HEK293 (cell line): ENCODE measurements around the gene ZMPSTE24.

ENCODE experiments used
- CTCF ChIA-PET: fragments of 350-600 bp; formaldehyde crosslinking; extraction: SDS; loops from one replicate; lab custom pipeline; 2021; ENCODE audit warnings: antibody characterized with exemption; lab: Yijun Ruan, JAX
- POLR2A ChIA-PET: fragments of 300-600 bp; formaldehyde crosslinking; extraction: SDS; loops from one replicate; lab custom pipeline; 2020; ENCODE audit warnings: antibody characterized with exemption, inconsistent platforms; lab: Yijun Ruan, JAX
- H3K27ac ChIP-seq: fragments of 200-500 bp; sonication (Bioruptor generic); 2 replicates; pipeline ENCODE4 v1.5.1; 2014; ENCODE audit warnings: low read depth, low read length, control low read depth, inconsistent platforms; ENCODE audit errors: extremely low read depth
- H3K36me3 ChIP-seq, 2 experiments: fragments of 200-500 bp in 1 of 2; sonication (Bioruptor generic) in 1 of 2; 1 replicate in 1 of 2; 2 replicates in 1 of 2; pipeline ENCODE4 v1.5.1; 2014 to 2017; ENCODE audit warnings: inconsistent platforms in 2 of 2, low read length in 2 of 2; ENCODE audit not compliant: control insufficient read depth in 2 of 2, insufficient read depth in 1 of 2
- H3K4me1 ChIP-seq: fragments of 200-500 bp; sonication (Bioruptor generic); 2 replicates; pipeline ENCODE4 v1.5.1; 2014; ENCODE audit warnings: mild to moderate bottlenecking, low read length, inconsistent platforms; ENCODE audit not compliant: control insufficient read depth, insufficient read depth
- H3K4me3 ChIP-seq: 2 replicates; pipeline ENCODE4 v1.5.1; 2011; ENCODE audit warnings: low read depth, mild to moderate bottlenecking, control low read depth, low read length, moderate library complexity
- H3K9me3 ChIP-seq: fragments of 200-500 bp; sonication (Bioruptor generic); 2 replicates; pipeline ENCODE4 v1.5.1; 2014; ENCODE audit warnings: low read depth, low read length, inconsistent platforms; ENCODE audit not compliant: control insufficient read depth, insufficient read depth
- KLF1 ChIP-seq: fragments of 450-650 bp; formaldehyde crosslinking; IDR thresholded peaks from 2 replicates; pipeline ENCODE4 v1.5.1; 2016; ENCODE audit warnings: missing biosample characterization, missing genetic modification characterization
- KLF16 ChIP-seq: fragments of 450-650 bp; formaldehyde crosslinking; IDR thresholded peaks from 2 replicates; pipeline ENCODE4 v1.5.1; 2017; ENCODE audit warnings: missing biosample characterization, missing genetic modification characterization
- KLF17 ChIP-seq: fragments of 450-650 bp; formaldehyde crosslinking; IDR thresholded peaks from 2 replicates; pipeline ENCODE4 v1.5.1; 2016; ENCODE audit warnings: missing biosample characterization, missing genetic modification characterization
- MEIS1 ChIP-seq: sonication (generic); formaldehyde crosslinking; IDR thresholded peaks from 2 replicates; pipeline ENCODE4 v1.8.1; 2022; ENCODE audit warnings: missing genetic modification reagents, mild to moderate bottlenecking, borderline replicate concordance
- PATZ1 ChIP-seq: fragments of 450-650 bp; formaldehyde crosslinking; IDR thresholded peaks from 2 replicates; pipeline ENCODE4 v1.5.1; 2016; ENCODE audit warnings: missing biosample characterization, missing genetic modification characterization
- PRDM4 ChIP-seq: fragments of 450-650 bp; formaldehyde crosslinking; IDR thresholded peaks from 2 replicates; pipeline ENCODE4 v1.5.1; 2017; ENCODE audit warnings: missing biosample characterization, missing genetic modification characterization
- TRIM28 ChIP-seq: IDR thresholded peaks from 2 replicates; pipeline ENCODE4 v1.6.1; 2011; ENCODE audit warnings: low read length, control low read depth, borderline replicate concordance
- ZBTB17 ChIP-seq: fragments of 450-650 bp; formaldehyde crosslinking; IDR thresholded peaks from 2 replicates; pipeline ENCODE4 v1.5.1; 2016; ENCODE audit warnings: missing biosample characterization, missing genetic modification characterization
- ZBTB8A ChIP-seq: fragments of 450-650 bp; formaldehyde crosslinking; IDR thresholded peaks from 2 replicates; pipeline ENCODE4 v1.5.1; 2016; ENCODE audit warnings: missing biosample characterization, missing genetic modification characterization
- ZFP69B ChIP-seq: fragments of 450-650 bp; formaldehyde crosslinking; IDR thresholded peaks from 2 replicates; pipeline ENCODE4 v1.5.1; 2016; ENCODE audit warnings: missing biosample characterization, missing genetic modification characterization
- ZNF10 ChIP-seq: fragments of 450-650 bp; formaldehyde crosslinking; IDR thresholded peaks from 2 replicates; pipeline ENCODE4 v1.5.1; 2017; ENCODE audit warnings: missing biosample characterization, missing genetic modification characterization
- ZNF2 ChIP-seq: fragments of 450-650 bp; formaldehyde crosslinking; IDR thresholded peaks from 2 replicates; pipeline ENCODE4 v1.5.1; 2016; ENCODE audit warnings: missing biosample characterization, missing genetic modification characterization
- ZNF211 ChIP-seq: fragments of 450-650 bp; formaldehyde crosslinking; IDR thresholded peaks from 2 replicates; pipeline ENCODE4 v1.5.1; 2016; ENCODE audit warnings: low read depth, missing biosample characterization, missing genetic modification characterization
- ZNF292 ChIP-seq: fragments of 450-650 bp; formaldehyde crosslinking; IDR thresholded peaks from 2 replicates; pipeline ENCODE4 v1.5.1; 2016; ENCODE audit warnings: low read depth, missing biosample characterization, missing genetic modification characterization, borderline replicate concordance
- ZNF426 ChIP-seq: fragments of 450-650 bp; formaldehyde crosslinking; IDR thresholded peaks from 2 replicates; pipeline ENCODE4 v1.5.1; 2017; ENCODE audit warnings: missing biosample characterization, missing genetic modification characterization, mild to moderate bottlenecking, inconsistent platforms, moderate library complexity
- ZNF473 ChIP-seq: fragments of 450-650 bp; formaldehyde crosslinking; IDR thresholded peaks from 2 replicates; pipeline ENCODE4 v1.5.1; 2017; ENCODE audit warnings: missing biosample characterization, missing genetic modification characterization
- ZNF48 ChIP-seq: fragments of 450-650 bp; formaldehyde crosslinking; IDR thresholded peaks from 2 replicates; pipeline ENCODE4 v1.5.1; 2016; ENCODE audit warnings: missing biosample characterization, missing genetic modification characterization
- ZNF571 ChIP-seq: fragments of 450-650 bp; formaldehyde crosslinking; IDR thresholded peaks from 2 replicates; pipeline ENCODE4 v1.5.0; 2017; ENCODE audit warnings: missing biosample characterization, missing genetic modification characterization
- ZNF610 ChIP-seq: fragments of 450-650 bp; formaldehyde crosslinking; IDR thresholded peaks from 2 replicates; pipeline ENCODE4 v1.5.1; 2016; ENCODE audit warnings: missing biosample characterization, missing genetic modification characterization, borderline replicate concordance
- ZNF626 ChIP-seq: fragments of 450-650 bp; sonication (Bioruptor Pico); formaldehyde crosslinking; IDR thresholded peaks from 2 replicates; pipeline ENCODE4 v1.5.1; 2018; ENCODE audit warnings: missing biosample characterization, missing genetic modification characterization, inconsistent platforms
- ZNF677 ChIP-seq: fragments of 450-650 bp; IDR thresholded peaks from 2 replicates; pipeline ENCODE4 v1.5.0; 2018; ENCODE audit warnings: missing biosample characterization, mild to moderate bottlenecking, missing genetic modification characterization, moderate library complexity
- ZNF701 ChIP-seq: fragments of 450-650 bp; formaldehyde crosslinking; IDR thresholded peaks from 2 replicates; pipeline ENCODE4 v1.5.1; 2016; ENCODE audit warnings: missing biosample characterization, missing genetic modification characterization
- ZNF776 ChIP-seq: fragments of 450-650 bp; formaldehyde crosslinking; IDR thresholded peaks from 2 replicates; pipeline ENCODE4 v1.5.0; 2017; ENCODE audit warnings: missing biosample characterization, missing genetic modification characterization, borderline replicate concordance
- ZNF792 ChIP-seq: fragments of 450-650 bp; formaldehyde crosslinking; IDR thresholded peaks from 2 replicates; pipeline ENCODE4 v1.5.1; 2016; ENCODE audit warnings: missing biosample characterization, missing genetic modification characterization
- TF ChIP-seq, protein P1 (sequence below): fragments of 450-650 bp; formaldehyde crosslinking; IDR thresholded peaks from 2 replicates; pipeline ENCODE4 v1.5.1; 2016; ENCODE audit warnings: missing biosample characterization, missing genetic modification characterization

ZMPSTE24 gene

DNA sequence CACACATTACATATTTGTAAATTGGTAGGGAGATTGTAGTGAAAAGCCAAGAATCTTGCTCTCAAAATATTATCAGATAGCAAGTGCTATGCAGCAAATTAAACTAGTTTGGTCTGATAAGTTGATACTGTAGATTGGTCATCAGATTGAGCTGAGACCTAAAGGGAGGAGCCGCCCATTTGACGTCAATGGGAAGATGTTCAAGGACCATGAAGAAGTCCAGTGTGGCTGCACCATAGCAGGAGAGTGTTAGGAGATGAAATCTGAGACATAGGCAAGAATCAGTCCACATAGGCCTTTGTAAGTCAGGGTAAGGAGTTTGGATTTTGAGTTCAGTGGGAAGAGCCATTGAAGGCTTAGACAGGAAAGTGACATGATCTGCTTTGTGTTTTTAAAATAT lies 16.3 kb downstream of the ZMPSTE24 start:
- H3K36me3 ChIP-seq, result peaks cover 24 to 75% of the 10 kb centered on the region in 2 experiments
- H3K27ac ChIP-seq, result no peak overlapping the region
- TF ChIP-seq KLF17 (tag by site-specific recombination), result no peak
- TF ChIP-seq MEIS1 (CRISPR knock-in tag), result no peak
- TF ChIP-seq ZNF571, result no peak
- TF ChIP-seq ZFP69B (tag by site-specific recombination), result no peak
- no peak for TF ChIP-seq ZBTB17
- no peaks in the 10 kb centered on the region for H3K9me3 ChIP-seq
- ChIA-PET POLR2A (interaction anchor here (0.6 kb wide), 1 partner anchor 17 kb away, joined by 5 read pairs; no protein-coding TSS in a partner anchor), CTCF (interaction anchor here (0.7 to 1.6 kb wide), 3 partner anchors 64 to 130 kb away, joined by 3 to 8 read pairs (median 8); no protein-coding TSS in a partner anchor)
- no peak overlapping the region for H3K4me3 ChIP-seq
- no peaks in the 10 kb centered on the region for H3K4me1 ChIP-seq

DNA sequence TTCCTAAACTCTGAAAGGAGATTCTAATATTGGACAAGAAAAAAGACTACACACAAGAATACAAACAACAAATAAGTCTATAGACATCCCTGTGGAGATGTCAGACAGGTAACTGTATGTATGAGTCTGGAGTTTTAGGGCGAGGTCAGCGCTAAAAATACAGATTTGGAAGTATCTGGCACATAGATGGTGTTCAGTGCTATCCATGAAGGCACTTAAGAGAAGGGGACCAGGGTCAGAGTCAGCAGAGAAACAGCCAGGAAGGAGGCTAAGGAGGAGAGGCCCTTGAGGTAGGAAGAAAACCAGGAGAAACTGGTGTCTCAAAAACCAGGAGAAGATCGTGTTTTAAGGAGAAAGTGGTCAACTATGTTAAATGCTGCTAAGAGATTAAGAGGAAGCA lies 18.1 kb downstream of the ZMPSTE24 start:
- CTCF ChIA-PET, result interaction anchor here (0.6 to 1.1 kb wide), 3 partner anchors 16 to 123 kb away, joined by 3 to 4 read pairs (median 4); no protein-coding TSS in a partner anchor
- TF ChIP-seq ZNF426, result no peak
- TF ChIP-seq PATZ1 (tag by site-specific recombination), result no peak
- no peak for TF ChIP-seq PRDM4 (tag by site-specific recombination)
- TF ChIP-seq ZBTB8A (tag by site-specific recombination), result no peak
- TF ChIP-seq ZNF776 (tag by site-specific recombination), result no peak
- TF ChIP-seq, protein P1, sequence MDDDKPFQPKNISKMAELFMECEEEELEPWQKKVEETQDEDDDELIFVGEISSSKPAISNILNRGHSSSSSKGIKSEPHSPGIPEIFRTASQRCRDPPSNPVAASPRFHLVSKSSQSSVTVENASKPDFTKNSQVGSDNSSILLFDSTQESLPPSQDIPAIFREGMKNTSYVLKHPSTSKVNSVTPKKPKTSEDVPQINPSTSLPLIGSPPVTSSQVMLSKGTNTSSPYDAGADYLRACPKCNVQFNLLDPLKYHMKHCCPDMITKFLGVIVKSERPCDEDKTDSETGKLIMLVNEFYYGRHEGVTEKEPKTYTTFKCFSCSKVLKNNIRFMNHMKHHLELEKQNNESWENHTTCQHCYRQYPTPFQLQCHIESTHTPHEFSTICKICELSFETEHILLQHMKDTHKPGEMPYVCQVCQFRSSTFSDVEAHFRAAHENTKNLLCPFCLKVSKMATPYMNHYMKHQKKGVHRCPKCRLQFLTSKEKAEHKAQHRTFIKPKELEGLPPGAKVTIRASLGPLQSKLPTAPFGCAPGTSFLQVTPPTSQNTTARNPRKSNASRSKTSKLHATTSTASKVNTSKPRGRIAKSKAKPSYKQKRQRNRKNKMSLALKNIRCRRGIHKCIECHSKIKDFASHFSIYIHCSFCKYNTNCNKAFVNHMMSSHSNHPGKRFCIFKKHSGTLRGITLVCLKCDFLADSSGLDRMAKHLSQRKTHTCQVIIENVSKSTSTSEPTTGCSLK (tag by site-specific recombination), result no peak
- TF ChIP-seq ZNF10 (tag by site-specific recombination), result no peak
- TF ChIP-seq ZNF610 (tag by site-specific recombination), result no peak
- no peak for TF ChIP-seq ZNF211
- TF ChIP-seq KLF16 (tag by site-specific recombination), result no peak
- no peak for TF ChIP-seq ZNF792 (tag by site-specific recombination)
- no peak for TF ChIP-seq ZNF473 (tag by site-specific recombination)
- TF ChIP-seq ZNF292 (tag by site-specific recombination), result no peak
- no peak for TF ChIP-seq ZNF48
- TF ChIP-seq ZNF677 (tag by site-specific recombination), result no peak
- no peak for TF ChIP-seq ZNF626 (tag by site-specific recombination)
- no peak for TF ChIP-seq ZNF701
- TF ChIP-seq TRIM28, result no peak
- no peak for TF ChIP-seq KLF1
- TF ChIP-seq ZNF2 (tag by site-specific recombination), result no peak
- TF ChIP-seq, all 188 proteins: peak for 0

More for the DNA sequence above, 18.1 kb downstream of the ZMPSTE24 start:
- H3K4me1 ChIP-seq, result no peaks in the 10 kb centered on the region
- H3K9me3 ChIP-seq, result no peaks in the 10 kb centered on the region
- H3K36me3 ChIP-seq, result peaks cover 9 to 71% of the 10 kb centered on the region in 2 experiments
- H3K27ac ChIP-seq, result no peak overlapping the region
- POLR2A ChIA-PET, result no interaction called here
- no peak overlapping the region for H3K4me3 ChIP-seq
